Karpas-422 (cell line): ENCODE data around the gene CARMIL1. TPM values are rescaled to one million over a fixed set of nuclear protein-coding genes. Genes with fewer than 3 reads are reported as not detected.

Source experiments
- DNase-seq: peaks from one replicate; pipeline ENCODE4 v3.0.0-alpha.2; 2015
- H2AFZ ChIP-seq: fragments of 200-600 bp; sonication (generic); 2 replicates; pipeline ENCODE4 v1.6.1; 2014; ENCODE audit warnings: antibody characterized with exemption, low read length, mixed read lengths
- H3K27ac ChIP-seq: fragments of 200-600 bp; sonication (generic); 2 replicates; pipeline ENCODE4 v1.5.1; 2014; ENCODE audit warnings: mild to moderate bottlenecking, low read length, moderate library complexity
- H3K27me3 ChIP-seq: fragments of 200-600 bp; sonication (generic); 2 replicates; pipeline ENCODE4 v1.6.1; 2014; ENCODE audit warnings: low read length, mixed read lengths
- H3K36me3 ChIP-seq: fragments of 200-600 bp; sonication (generic); 2 replicates; pipeline ENCODE4 v1.6.1; 2014; ENCODE audit warnings: low read length, mixed read lengths; ENCODE audit not compliant: insufficient read depth
- H3K4me1 ChIP-seq: fragments of 200-600 bp; sonication (generic); 2 replicates; pipeline ENCODE4 v1.6.1; 2014; ENCODE audit warnings: mild to moderate bottlenecking, low read length, mixed read lengths
- H3K4me2 ChIP-seq: fragments of 200-600 bp; sonication (generic); 2 replicates; pipeline ENCODE4 v1.6.1; 2014; ENCODE audit warnings: low read length, low read depth, mild to moderate bottlenecking; ENCODE audit not compliant: poor library complexity, severe bottlenecking
- H3K4me3 ChIP-seq: fragments of 200-600 bp; sonication (generic); 2 replicates; pipeline ENCODE4 v1.5.1; 2014; ENCODE audit warnings: mild to moderate bottlenecking, antibody characterized with exemption, low read length, mixed read lengths
- H3K79me2 ChIP-seq: fragments of 200-600 bp; sonication (generic); 2 replicates; pipeline ENCODE4 v1.6.1; 2014; ENCODE audit warnings: mild to moderate bottlenecking, low read length, mixed read lengths
- H3K9ac ChIP-seq: fragments of 200-600 bp; sonication (generic); 2 replicates; pipeline ENCODE4 v1.6.0; 2014; ENCODE audit warnings: low read length
- H3K9me2 ChIP-seq: fragments of 200-600 bp; sonication (generic), shearing (Covaris generic); replicated peaks from 2 replicates; pipeline ENCODE4 v1.6.0; 2014; ENCODE audit warnings: mild to moderate bottlenecking, low read length, moderate library complexity; ENCODE audit not compliant: insufficient read depth
- H3K9me3 ChIP-seq: fragments of 300-700, 200-600 bp; sonication (generic); 2 replicates; pipeline ENCODE4 v1.6.1; 2014; ENCODE audit warnings: low read length, mixed read lengths
- H4K20me1 ChIP-seq: fragments of 200-600 bp; sonication (generic); 2 replicates; pipeline ENCODE4 v1.6.1; 2014; ENCODE audit warnings: mild to moderate bottlenecking, antibody characterized with exemption, low read length, low read depth; ENCODE audit not compliant: insufficient read depth
- total RNA-seq: library from RNA; depleted of rRNA; stranded (reverse); fragments of >200 nt; shearing (Covaris generic); gene quantifications from 2 replicates; pipeline ENCODE4 v1.2.3, GENCODE V29; 2014; ENCODE audit warnings: low replicate concordance

CARMIL1 gene
- total RNA-seq, 1 experiment from 2014 or later = 0.04 TPM

GRCh38 chr6:25570578-25570977 lies 291.4 kb downstream of the CARMIL1 start:
- H3K9me2 ChIP-seq = no peaks in the 10 kb centered on the region
- H3K9me3 ChIP-seq = no peaks in the 10 kb centered on the region
- H3K27me3 ChIP-seq = no peaks in the 10 kb centered on the region
- H3K9ac ChIP-seq = no peak overlapping the region
- no peak overlapping the region for H3K4me3 ChIP-seq
- H3K79me2 ChIP-seq = no peaks in the 10 kb centered on the region
- DNase-seq = no peak
- no peaks in the 10 kb centered on the region for H4K20me1 ChIP-seq
- no peak overlapping the region for H2AFZ ChIP-seq
- no peaks in the 10 kb centered on the region for H3K36me3 ChIP-seq
- no peak overlapping the region for H3K27ac ChIP-seq
- no peaks in the 10 kb centered on the region for H3K4me1 ChIP-seq
- no peak overlapping the region for H3K4me2 ChIP-seq

DNA sequence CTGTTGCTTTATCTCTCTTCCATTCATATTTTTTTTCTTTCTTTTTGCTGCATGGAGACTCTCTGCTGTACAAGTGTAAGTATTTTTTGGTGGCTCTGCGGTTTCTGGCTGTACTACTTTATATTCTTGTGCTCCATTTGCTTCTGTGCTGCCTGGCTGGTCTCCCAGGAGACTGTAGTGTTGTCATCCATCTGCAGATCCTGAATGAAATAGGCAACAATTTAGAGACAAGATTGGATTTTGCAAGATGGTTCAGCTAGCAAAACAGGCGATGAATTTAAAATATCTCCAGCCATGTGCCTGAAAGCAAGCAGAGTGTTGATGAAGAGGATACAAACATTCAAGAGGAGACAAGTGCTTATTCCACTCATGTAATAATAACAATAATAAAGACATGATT lies 297.7 kb downstream of the CARMIL1 start:
- Histone ChIP-seq H4K20me1 (no peaks in the 10 kb centered on the region), H3K4me3 (no peak overlapping the region), H3K9ac (no peak overlapping the region), H3K4me2 (no peak overlapping the region), H3K4me1 (no peaks in the 10 kb centered on the region), H3K27me3 (no peaks in the 10 kb centered on the region), H2AFZ (no peak overlapping the region), H3K9me3 (no peaks in the 10 kb centered on the region), H3K27ac (no peak overlapping the region), H3K36me3 (no peaks in the 10 kb centered on the region), H3K79me2 (no peaks in the 10 kb centered on the region), H3K9me2 (no peaks in the 10 kb centered on the region)
- no peak for DNase-seq

GRCh38 chr6:25578538-25578937 lies 299.4 kb downstream of the CARMIL1 start:
- no peak overlapping the region for H3K4me3 ChIP-seq
- no peak overlapping the region for H3K27ac ChIP-seq
- H3K9me3 ChIP-seq = no peaks in the 10 kb centered on the region
- H4K20me1 ChIP-seq = no peaks in the 10 kb centered on the region
- no peak overlapping the region for H3K9ac ChIP-seq
- no peaks in the 10 kb centered on the region for H3K27me3 ChIP-seq
- H3K79me2 ChIP-seq = no peaks in the 10 kb centered on the region
- no peak overlapping the region for H3K4me2 ChIP-seq
- no peak for DNase-seq
- no peaks in the 10 kb centered on the region for H3K9me2 ChIP-seq
- H3K36me3 ChIP-seq = no peaks in the 10 kb centered on the region
- no peak overlapping the region for H2AFZ ChIP-seq
- H3K4me1 ChIP-seq = no peaks in the 10 kb centered on the region

- no peaks in the 10 kb centered on the region for H3K27me3 ChIP-seq
- H3K27ac ChIP-seq = no peak overlapping the region
- H3K4me1 ChIP-seq = no peaks in the 10 kb centered on the region
- no peaks in the 10 kb centered on the region for H3K9me3 ChIP-seq
- H3K9ac ChIP-seq = no peak overlapping the region
- no peak overlapping the region for H3K4me3 ChIP-seq
- no peaks in the 10 kb centered on the region for H3K9me2 ChIP-seq
- H3K36me3 ChIP-seq = no peaks in the 10 kb centered on the region
- no peaks in the 10 kb centered on the region for H3K79me2 ChIP-seq
- no peak overlapping the region for H2AFZ ChIP-seq
- no peak for DNase-seq
- H4K20me1 ChIP-seq = no peaks in the 10 kb centered on the region
- no peak overlapping the region for H3K4me2 ChIP-seq
Measured at GRCh38 chr6:25579391-25579883, 300.3 kb downstream of the CARMIL1 start.

GRCh38 chr6:25579902-25580495 lies 300.8 kb downstream of the CARMIL1 start:
- Histone ChIP-seq H3K4me3 (no peak overlapping the region), H3K27ac (no peak overlapping the region), H4K20me1 (no peaks in the 10 kb centered on the region), H3K79me2 (no peaks in the 10 kb centered on the region), H3K9ac (no peak overlapping the region), H2AFZ (no peak overlapping the region), H3K4me1 (no peaks in the 10 kb centered on the region), H3K4me2 (no peak overlapping the region), H3K27me3 (no peaks in the 10 kb centered on the region), H3K36me3 (no peaks in the 10 kb centered on the region), H3K9me3 (no peaks in the 10 kb centered on the region), H3K9me2 (no peaks in the 10 kb centered on the region)
- no peak for DNase-seq

DNA sequence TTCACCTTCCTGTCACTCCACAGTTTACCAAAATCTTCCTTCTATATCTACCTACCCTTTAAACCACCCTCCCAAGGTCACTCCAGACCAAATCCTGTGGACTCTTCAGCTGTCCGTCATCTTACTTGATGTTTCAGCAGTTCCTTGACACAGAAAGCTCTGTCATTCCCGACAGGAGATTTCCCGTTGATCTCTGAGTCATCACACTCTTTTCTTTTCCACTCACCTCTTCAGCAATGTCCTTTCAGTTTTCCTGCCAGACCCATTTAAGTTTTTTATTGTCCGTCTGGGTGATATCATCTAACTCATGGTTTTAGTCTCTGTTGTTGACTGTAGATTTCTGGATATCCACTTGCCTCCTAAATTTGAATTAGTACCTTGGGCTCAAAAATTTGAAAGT lies 302.9 kb downstream of the CARMIL1 start:
- H4K20me1 ChIP-seq = no peaks in the 10 kb centered on the region
- no peak overlapping the region for H3K4me2 ChIP-seq
- no peak for DNase-seq
- H3K9me3 ChIP-seq = no peaks in the 10 kb centered on the region
- no peaks in the 10 kb centered on the region for H3K9me2 ChIP-seq
- H2AFZ ChIP-seq = no peak overlapping the region
- H3K9ac ChIP-seq = no peak overlapping the region
- no peak overlapping the region for H3K4me3 ChIP-seq
- no peak overlapping the region for H3K27ac ChIP-seq
- no peaks in the 10 kb centered on the region for H3K36me3 ChIP-seq
- H3K79me2 ChIP-seq = no peaks in the 10 kb centered on the region
- no peaks in the 10 kb centered on the region for H3K27me3 ChIP-seq
- no peaks in the 10 kb centered on the region for H3K4me1 ChIP-seq

DNA sequence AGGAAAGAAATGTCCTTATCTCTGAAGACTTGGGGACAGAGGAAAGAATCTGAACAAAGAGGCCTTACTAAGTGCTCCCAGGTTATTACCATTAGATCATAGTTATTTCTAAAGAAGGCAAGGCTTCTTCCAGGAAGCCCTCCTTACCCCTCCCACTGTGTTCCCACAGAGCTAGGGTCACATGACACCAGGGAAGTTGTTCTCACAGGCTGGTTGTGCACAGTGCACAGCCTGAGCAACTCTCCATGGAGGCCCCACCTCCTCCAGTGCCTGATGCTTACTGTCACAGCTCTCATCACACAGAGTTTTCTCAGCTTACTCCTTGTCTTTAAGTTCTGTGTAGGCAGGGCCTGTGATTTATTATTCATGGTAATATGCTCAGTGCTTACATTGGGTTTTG lies 303.9 kb downstream of the CARMIL1 start:
- no peaks in the 10 kb centered on the region for H3K79me2 ChIP-seq
- no peak for DNase-seq
- H3K4me2 ChIP-seq = no peak overlapping the region
- no peak overlapping the region for H2AFZ ChIP-seq
- H3K9me2 ChIP-seq = no peaks in the 10 kb centered on the region
- no peaks in the 10 kb centered on the region for H3K27me3 ChIP-seq
- H3K4me3 ChIP-seq = no peak overlapping the region
- no peaks in the 10 kb centered on the region for H4K20me1 ChIP-seq
- no peak overlapping the region for H3K9ac ChIP-seq
- H3K36me3 ChIP-seq = no peaks in the 10 kb centered on the region
- H3K9me3 ChIP-seq = no peaks in the 10 kb centered on the region
- no peaks in the 10 kb centered on the region for H3K4me1 ChIP-seq
- no peak overlapping the region for H3K27ac ChIP-seq

DNA sequence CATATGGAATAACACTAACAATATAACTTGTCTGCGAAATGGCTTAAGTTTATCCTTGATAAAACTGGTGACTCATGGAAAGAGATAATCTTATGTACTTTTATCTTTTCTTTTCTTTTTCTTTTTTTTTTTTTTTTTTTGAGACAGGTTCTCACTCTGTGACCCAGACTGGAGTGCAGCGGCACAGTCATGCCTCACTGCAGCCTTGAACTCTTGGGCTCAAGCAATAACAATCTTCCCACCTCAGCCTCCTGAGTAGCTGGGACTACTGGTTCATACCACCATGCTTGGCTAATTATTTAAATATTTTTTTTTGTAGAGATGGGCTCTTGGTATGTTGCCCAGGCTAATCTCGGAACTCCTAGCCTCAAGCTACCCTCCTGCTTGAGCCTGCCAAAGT lies 304.7 kb downstream of the CARMIL1 start:
- no peaks in the 10 kb centered on the region for H3K4me1 ChIP-seq
- H3K27me3 ChIP-seq = no peaks in the 10 kb centered on the region
- H3K4me3 ChIP-seq = no peak overlapping the region
- no peak overlapping the region for H3K27ac ChIP-seq
- H3K9ac ChIP-seq = no peak overlapping the region
- no peak overlapping the region for H3K4me2 ChIP-seq
- H2AFZ ChIP-seq = no peak overlapping the region
- no peaks in the 10 kb centered on the region for H3K36me3 ChIP-seq
- no peaks in the 10 kb centered on the region for H3K79me2 ChIP-seq
- no peaks in the 10 kb centered on the region for H3K9me2 ChIP-seq
- H4K20me1 ChIP-seq = no peaks in the 10 kb centered on the region
- no peaks in the 10 kb centered on the region for H3K9me3 ChIP-seq
- DNase-seq = no peak
